PC-3 (cell line): ENCODE data around the gene PDIA5. TPM values are rescaled to one million over a fixed set of nuclear protein-coding genes. Genes with fewer than 3 reads are reported as not detected.

Source experiments
- ATAC-seq: fragments of 200-7000 bp; cut with Tn5 transposase; 2 replicates; pipeline ENCODE4 v1.9.1; 2020; ENCODE audit warnings: mild to moderate bottlenecking, moderate library complexity
- BruUV-seq: library from RNA; stranded (reverse); fragments of 400-500 nt; replicated peaks from 2 replicates; lab custom pipeline; 2021; lab: Mats Ljungman, UMichigan
- CTCF ChIA-PET: fragments of 300-600 bp; sonication (Branson Sonifier 250); formaldehyde crosslinking; loops from one replicate; lab custom pipeline; 2022; ENCODE audit warnings: antibody characterized with exemption; lab: Charles Lee
- POLR2A ChIA-PET: fragments of 300-600 bp; sonication (Branson Sonifier 250); formaldehyde crosslinking; loops from one replicate; lab custom pipeline; 2022; ENCODE audit warnings: antibody characterized with exemption; ENCODE audit not compliant: unreplicated experiment; lab: Charles Lee
- DNase-seq: peaks from one replicate; pipeline ENCODE4 v3.0.0-alpha.2; 2015
- H2AFZ ChIP-seq: fragments of 300-600 bp; sonication (generic); 2 replicates; pipeline ENCODE4 v1.6.0; 2016; ENCODE audit warnings: antibody characterized with exemption, low read length
- H3F3A ChIP-seq: fragments of 300-600 bp; sonication (generic); one replicate; pipeline ENCODE4 v1.6.0; 2017; ENCODE audit warnings: antibody characterized with exemption, low read length, control low read depth, mild to moderate bottlenecking; ENCODE audit not compliant: unreplicated experiment
- H3K27ac ChIP-seq: fragments of 300-600 bp; sonication (generic); 2 replicates; pipeline ENCODE4 v1.5.1; 2016; ENCODE audit warnings: mild to moderate bottlenecking, low read length
- H3K27me3 ChIP-seq: fragments of 300-600 bp; sonication (generic); 2 replicates; pipeline ENCODE4 v1.6.1; 2016; ENCODE audit warnings: low read length, mixed read lengths
- H3K36me3 ChIP-seq: fragments of 300-600 bp; sonication (generic); 2 replicates; pipeline ENCODE4 v1.6.1; 2016; ENCODE audit warnings: low read depth, mixed run types, low read length, mixed read lengths
- H3K4me1 ChIP-seq: fragments of 300-600 bp; sonication (generic); 2 replicates; pipeline ENCODE4 v1.5.1; 2016; ENCODE audit warnings: low read length; ENCODE audit not compliant: insufficient read depth
- H3K4me2 ChIP-seq: fragments of 300-600 bp; sonication (generic); 2 replicates; pipeline ENCODE4 v1.6.0; 2016; ENCODE audit warnings: low read length
- H3K4me3 ChIP-seq: fragments of 300-600 bp; sonication (generic); 2 replicates; pipeline ENCODE4 v1.5.1; 2016; ENCODE audit warnings: mild to moderate bottlenecking, low read length, mixed read lengths
- H3K79me2 ChIP-seq: fragments of 300-600 bp; sonication (generic); 2 replicates; pipeline ENCODE4 v1.6.1; 2017; ENCODE audit warnings: low read length, mixed read lengths
- H3K9ac ChIP-seq: fragments of 300-600 bp; sonication (generic); 2 replicates; pipeline ENCODE4 v1.6.0; 2016; ENCODE audit warnings: mild to moderate bottlenecking, low read length
- H3K9me2 ChIP-seq: fragments of 300-600 bp; sonication (generic); replicated peaks from 2 replicates; pipeline ENCODE4 v1.6.1; 2016; ENCODE audit warnings: mixed run types, low read length, mixed read lengths
- H3K9me3 ChIP-seq: fragments of 300-600 bp; sonication (generic); 2 replicates; pipeline ENCODE4 v1.6.1; 2016; ENCODE audit warnings: low read length, mixed read lengths
- H4K20me1 ChIP-seq: fragments of 300-600 bp; sonication (generic); 2 replicates; pipeline ENCODE4 v1.6.1; 2016; ENCODE audit warnings: low read length, mixed read lengths
- EZH2 ChIP-seq: fragments of 300-600 bp; sonication (generic); IDR thresholded peaks from one replicate; pipeline ENCODE4 v1.6.1; 2017; ENCODE audit warnings: antibody characterized with exemption, mild to moderate bottlenecking, low read length; ENCODE audit not compliant: unreplicated experiment
- EZH2phosphoT487 ChIP-seq: fragments of 300-600 bp; sonication (generic); IDR thresholded peaks from 2 replicates; pipeline ENCODE4 v1.6.1; 2018; ENCODE audit warnings: mild to moderate bottlenecking, antibody characterized with exemption, low read length, borderline replicate concordance
- intact Hi-C: fragments of 100-400 bp; cut with micrococcal nuclease; formaldehyde crosslinking; loops from 2 replicates; pipeline ENCODE4 v1.9.0; 2023
- microRNA-seq: library from miRNA; unstranded; fragments of <30 nt; microRNA quantifications from one replicate; pipeline ENCODE4 v1.1.0, GENCODE V29; 2020; ENCODE audit not compliant: unreplicated experiment
- total RNA-seq: library from RNA; depleted of rRNA; stranded (reverse); fragments of >200 nt; gene quantifications from 2 replicates; pipeline ENCODE4 v1.2.3, GENCODE V29; 2014; rRNA removed
- TF ChIP-seq, protein P1 (sequence below): fragments of 300-600 bp; sonication (generic); conservative IDR thresholded peaks from 2 replicates; pipeline ENCODE4 v1.5.1; 2017; ENCODE audit warnings: antibody characterized with exemption, low read depth, mild to moderate bottlenecking, low read length

PDIA5 gene
- total RNA-seq, 1 experiment from 2014 or later, result 24.6 TPM

DNA sequence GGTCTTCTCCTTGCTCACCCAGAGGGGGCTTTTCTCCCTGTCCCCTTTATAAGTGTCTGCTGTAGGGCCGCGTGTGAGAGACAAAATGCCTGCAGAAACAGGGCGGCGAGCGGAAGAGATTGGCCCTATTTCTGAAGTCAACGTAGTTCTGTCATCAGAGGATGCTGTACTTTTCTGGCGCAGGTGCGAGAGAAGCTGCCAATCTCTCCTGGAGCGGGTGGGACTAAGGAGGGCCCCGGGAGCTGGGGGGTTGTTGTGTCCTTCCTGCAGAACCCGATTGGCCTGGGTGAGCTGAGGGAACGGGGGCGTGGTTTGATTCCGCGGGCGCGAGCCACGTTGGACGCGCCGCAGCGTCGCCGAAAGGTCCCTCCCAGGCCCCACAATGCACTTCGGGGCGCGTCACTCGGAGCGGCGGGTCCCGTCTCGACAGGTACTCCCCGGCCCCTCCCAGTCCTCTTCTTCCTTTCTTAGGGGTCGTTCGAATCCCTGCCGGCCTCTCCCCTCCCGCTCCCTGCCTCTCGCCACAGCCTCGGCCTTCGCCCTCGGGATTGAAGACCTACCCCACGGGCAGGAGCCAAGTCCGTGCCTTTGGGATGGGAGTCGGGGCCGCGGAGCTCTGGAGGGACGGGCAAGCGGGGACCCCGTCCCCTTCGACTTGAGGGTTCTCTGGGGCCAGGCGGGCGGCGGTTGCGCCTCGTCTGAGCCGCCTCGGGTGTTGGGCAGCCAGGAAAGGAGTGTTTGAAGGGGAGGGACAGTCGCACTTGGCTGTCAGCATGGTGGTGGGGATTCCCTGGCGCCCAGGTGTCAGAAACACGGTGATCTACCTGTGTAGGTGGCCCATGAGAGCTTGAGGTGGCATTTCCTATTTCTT, 135.0 kb downstream of the PDIA5 start, which contains the start of gene SEC22A:
TSS of gene SEC22A (plus strand) at position 387 of the 871 bp plus-strand sequence. CDS start 7,275 bp downstream, outside the sequence.
- Histone ChIP-seq H3K79me2 (peaks cover 50% of the 10 kb centered on the region), H3K27me3 (no peaks in the 10 kb centered on the region), H3K4me1 (peaks cover 14% of the 10 kb centered on the region), H2AFZ (peak within 1 kb of the TSS; percentile 88), H4K20me1 (no peaks in the 10 kb centered on the region), H3K9me3 (no peaks in the 10 kb centered on the region), H3K27ac (peak within 1 kb of the TSS; percentile 25), H3F3A (no peaks in the 10 kb centered on the region), H3K36me3 (no peaks in the 10 kb centered on the region), H3K4me3 (peak within 1 kb of the TSS; percentile 96), H3K4me2 (peak within 1 kb of the TSS; percentile 85), H3K9ac (peak within 1 kb of the TSS; percentile 96), H3K9me2 (no peaks in the 10 kb centered on the region)
- CTCF ChIA-PET, result interaction anchor here (0.7 kb wide), 1 partner anchor 61 kb away, joined by 3 read pairs; no protein-coding TSS in a partner anchor
- no peak for TF ChIP-seq EZH2
- TF ChIP-seq EZH2phosphoT487, result no peak
- TF ChIP-seq, protein P1, sequence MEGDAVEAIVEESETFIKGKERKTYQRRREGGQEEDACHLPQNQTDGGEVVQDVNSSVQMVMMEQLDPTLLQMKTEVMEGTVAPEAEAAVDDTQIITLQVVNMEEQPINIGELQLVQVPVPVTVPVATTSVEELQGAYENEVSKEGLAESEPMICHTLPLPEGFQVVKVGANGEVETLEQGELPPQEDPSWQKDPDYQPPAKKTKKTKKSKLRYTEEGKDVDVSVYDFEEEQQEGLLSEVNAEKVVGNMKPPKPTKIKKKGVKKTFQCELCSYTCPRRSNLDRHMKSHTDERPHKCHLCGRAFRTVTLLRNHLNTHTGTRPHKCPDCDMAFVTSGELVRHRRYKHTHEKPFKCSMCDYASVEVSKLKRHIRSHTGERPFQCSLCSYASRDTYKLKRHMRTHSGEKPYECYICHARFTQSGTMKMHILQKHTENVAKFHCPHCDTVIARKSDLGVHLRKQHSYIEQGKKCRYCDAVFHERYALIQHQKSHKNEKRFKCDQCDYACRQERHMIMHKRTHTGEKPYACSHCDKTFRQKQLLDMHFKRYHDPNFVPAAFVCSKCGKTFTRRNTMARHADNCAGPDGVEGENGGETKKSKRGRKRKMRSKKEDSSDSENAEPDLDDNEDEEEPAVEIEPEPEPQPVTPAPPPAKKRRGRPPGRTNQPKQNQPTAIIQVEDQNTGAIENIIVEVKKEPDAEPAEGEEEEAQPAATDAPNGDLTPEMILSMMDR, result no peak
- no TSS peak for BruUV-seq
- DNase-seq, result peak; percentile 99
- peak; percentile 99 for ATAC-seq
- intact Hi-C loops, result loop anchor here (5.0 kb wide), 1 partner anchor 134 kb away; the partner anchor contains the start of gene PDIA5
- POLR2A ChIA-PET, result interaction anchor here (0.5 to 1.0 kb wide), 5 partner anchors 8 to 44 kb away, joined by 3 to 7 read pairs (median 3); no protein-coding TSS in a partner anchor

DNA sequence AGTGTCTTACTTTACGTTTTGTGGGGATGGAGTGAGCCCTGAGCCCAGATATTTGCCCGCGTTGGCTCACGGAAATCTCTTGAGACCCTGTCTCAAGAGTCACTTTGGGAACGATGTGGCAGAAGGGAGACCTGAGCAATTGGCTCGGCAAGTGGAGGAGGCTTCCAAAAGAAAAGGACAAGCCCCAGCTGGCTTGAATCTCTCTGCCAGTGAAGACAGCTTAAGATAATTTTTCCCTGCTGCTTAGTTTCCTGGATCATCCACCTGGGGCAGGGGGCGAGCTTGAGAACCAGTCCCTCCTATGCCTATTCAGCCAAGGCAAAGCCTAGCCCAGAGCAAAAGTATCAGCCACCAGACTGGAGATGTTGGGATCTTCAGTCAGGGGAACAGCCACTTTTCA, 135.6 kb downstream of the PDIA5 start:
- ATAC-seq, result no peak
- BruUV-seq, result TSS peak; percentile 71
- POLR2A ChIA-PET, result no interaction called here
- H3K9me3 ChIP-seq, result no peaks in the 10 kb centered on the region
- peak overlapping the region; percentile 85 for H3K4me2 ChIP-seq
- no peaks in the 10 kb centered on the region for H3K36me3 ChIP-seq
- no peaks in the 10 kb centered on the region for H4K20me1 ChIP-seq
- H3K27ac ChIP-seq, result no peak overlapping the region
- H3K4me3 ChIP-seq, result peak overlapping the region; percentile 96
- no peaks in the 10 kb centered on the region for H3K9me2 ChIP-seq
- H3K27me3 ChIP-seq, result no peaks in the 10 kb centered on the region
- no peaks in the 10 kb centered on the region for H3F3A ChIP-seq
- intact Hi-C loops, result loop anchor here (5.0 kb wide), 1 partner anchor 135 kb away; the partner anchor contains the start of gene PDIA5
- H2AFZ ChIP-seq, result peak overlapping the region; percentile 88
- H3K4me1 ChIP-seq, result peaks cover 14% of the 10 kb centered on the region
- peaks cover 56% of the 10 kb centered on the region for H3K79me2 ChIP-seq
- TF ChIP-seq EZH2phosphoT487 (no peak), EZH2 (no peak)
- TF ChIP-seq, protein P1, result 0 out of 2 replicates have a peak, but pooled peaks have one; percentile 13
- CTCF ChIA-PET, result interaction anchor here (0.7 kb wide), 1 partner anchor 62 kb away, joined by 3 read pairs; no protein-coding TSS in a partner anchor
- peak overlapping the region; percentile 96 for H3K9ac ChIP-seq
- DNase-seq, result peak; percentile 27

Small RNAs within 50 kb of the gene (microRNA-seq; reads per million reads assigned to microRNA genes)
- not detected for gene MIR7110

Other genes with a start within 250 kb of the PDIA5 start
- 0.04 TPM in 1 of 2 replicates, not detected in the other for gene SEMA5B, start 39.3 kb upstream of the PDIA5 start, total RNA-seq
- gene SEC22A, start 134.9 kb downstream of the PDIA5 start, total RNA-seq, result 34.3 and 37.9 TPM in 2 replicates